WTC11 (cell line): Measurements from ENCODE around the gene BBLN.
"Not testable (repeated sequence)": the region's sequence is repeated elsewhere in the genome, so short reads cannot be mapped to it uniquely, and the experiment has no call there.

Experiments used
- CREB1 ChIP-seq: sonication (generic); formaldehyde crosslinking; IDR thresholded peaks from 2 replicates; pipeline ENCODE4 v1.8.0; 2023; ENCODE audit warnings: mild to moderate bottlenecking, missing genetic modification reagents
- CREM ChIP-seq: sonication (generic); formaldehyde crosslinking; IDR thresholded peaks from 2 replicates; pipeline ENCODE4 v1.8.1; 2022; ENCODE audit warnings: mild to moderate bottlenecking, missing genetic modification reagents, moderate library complexity
- IRF2 ChIP-seq: sonication (generic); formaldehyde crosslinking; IDR thresholded peaks from 2 replicates; pipeline ENCODE4 v1.8.0; 2022; ENCODE audit warnings: low read depth, missing genetic modification reagents, borderline replicate concordance
- NFE2L1 ChIP-seq: sonication (generic); formaldehyde crosslinking; IDR thresholded peaks from 2 replicates; pipeline ENCODE4 v1.8.1; 2023; ENCODE audit warnings: missing genetic modification reagents
- NR2C2 ChIP-seq: sonication (generic); formaldehyde crosslinking; IDR thresholded peaks from 2 replicates; pipeline ENCODE4 v1.8.0; 2022; ENCODE audit warnings: mild to moderate bottlenecking, missing genetic modification reagents
- TF ChIP-seq, protein P1 (sequence below): sonication (generic); formaldehyde crosslinking; IDR thresholded peaks from 2 replicates; pipeline ENCODE4 v1.8.0; 2022; ENCODE audit warnings: mild to moderate bottlenecking, missing genetic modification reagents
- TF ChIP-seq, protein P2 (sequence below): sonication (generic); formaldehyde crosslinking; IDR thresholded peaks from 2 replicates; pipeline ENCODE4 v1.8.1; 2023; ENCODE audit warnings: mild to moderate bottlenecking, missing genetic modification reagents
- TF ChIP-seq, protein P3 (sequence below): fragments of 200-600 bp; IDR thresholded peaks from 2 replicates; pipeline ENCODE4 v1.8.0; 2022; ENCODE audit warnings: antibody characterized with exemption
- TF ChIP-seq, protein P4 (sequence below): sonication (generic); formaldehyde crosslinking; IDR thresholded peaks from 2 replicates; pipeline ENCODE4 v1.8.1; 2022; ENCODE audit warnings: mild to moderate bottlenecking, moderate library complexity, missing genetic modification reagents
- TF ChIP-seq, protein P5 (sequence below): sonication (generic); formaldehyde crosslinking; IDR thresholded peaks from 2 replicates; pipeline ENCODE4 v1.8.1; 2023; ENCODE audit warnings: mild to moderate bottlenecking, moderate library complexity, missing genetic modification reagents
- TF ChIP-seq, protein P6 (sequence below): sonication (generic); formaldehyde crosslinking; IDR thresholded peaks from 2 replicates; pipeline ENCODE4 v1.8.1; 2023; ENCODE audit warnings: mild to moderate bottlenecking, missing genetic modification reagents, moderate library complexity

DNA sequence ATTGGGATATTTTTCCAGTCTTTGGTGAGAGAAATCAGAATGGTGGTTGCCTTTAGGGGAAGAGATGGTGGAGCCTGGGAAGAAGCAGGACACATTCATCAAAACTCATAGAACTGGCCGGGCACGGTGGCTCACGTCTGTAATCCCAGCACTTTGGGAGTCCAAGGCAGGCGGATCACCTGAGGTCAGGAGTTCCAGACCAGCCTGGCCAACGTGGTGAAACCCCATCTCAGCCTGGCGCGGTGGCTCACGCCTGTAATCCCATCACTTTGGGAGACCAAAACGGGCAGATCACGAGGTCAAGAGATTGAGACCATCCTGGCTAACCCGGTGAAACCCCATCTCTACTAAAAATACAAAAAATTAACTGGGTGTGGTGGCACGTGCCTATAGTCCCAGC is 48.3 kb upstream of the BBLN start:
- TF ChIP-seq, protein P1, sequence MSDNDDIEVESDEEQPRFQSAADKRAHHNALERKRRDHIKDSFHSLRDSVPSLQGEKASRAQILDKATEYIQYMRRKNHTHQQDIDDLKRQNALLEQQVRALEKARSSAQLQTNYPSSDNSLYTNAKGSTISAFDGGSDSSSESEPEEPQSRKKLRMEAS (CRISPR knock-in tag), result not testable (repeated sequence)
- not testable (repeated sequence) for TF ChIP-seq CREB1, NR2C2, CREM, IRF2, NFE2L1 (CRISPR knock-in tag)
- TF ChIP-seq, protein P2, sequence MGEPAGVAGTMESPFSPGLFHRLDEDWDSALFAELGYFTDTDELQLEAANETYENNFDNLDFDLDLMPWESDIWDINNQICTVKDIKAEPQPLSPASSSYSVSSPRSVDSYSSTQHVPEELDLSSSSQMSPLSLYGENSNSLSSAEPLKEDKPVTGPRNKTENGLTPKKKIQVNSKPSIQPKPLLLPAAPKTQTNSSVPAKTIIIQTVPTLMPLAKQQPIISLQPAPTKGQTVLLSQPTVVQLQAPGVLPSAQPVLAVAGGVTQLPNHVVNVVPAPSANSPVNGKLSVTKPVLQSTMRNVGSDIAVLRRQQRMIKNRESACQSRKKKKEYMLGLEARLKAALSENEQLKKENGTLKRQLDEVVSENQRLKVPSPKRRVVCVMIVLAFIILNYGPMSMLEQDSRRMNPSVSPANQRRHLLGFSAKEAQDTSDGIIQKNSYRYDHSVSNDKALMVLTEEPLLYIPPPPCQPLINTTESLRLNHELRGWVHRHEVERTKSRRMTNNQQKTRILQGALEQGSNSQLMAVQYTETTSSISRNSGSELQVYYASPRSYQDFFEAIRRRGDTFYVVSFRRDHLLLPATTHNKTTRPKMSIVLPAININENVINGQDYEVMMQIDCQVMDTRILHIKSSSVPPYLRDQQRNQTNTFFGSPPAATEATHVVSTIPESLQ (CRISPR knock-in tag), result not testable (repeated sequence)
- TF ChIP-seq, protein P3, sequence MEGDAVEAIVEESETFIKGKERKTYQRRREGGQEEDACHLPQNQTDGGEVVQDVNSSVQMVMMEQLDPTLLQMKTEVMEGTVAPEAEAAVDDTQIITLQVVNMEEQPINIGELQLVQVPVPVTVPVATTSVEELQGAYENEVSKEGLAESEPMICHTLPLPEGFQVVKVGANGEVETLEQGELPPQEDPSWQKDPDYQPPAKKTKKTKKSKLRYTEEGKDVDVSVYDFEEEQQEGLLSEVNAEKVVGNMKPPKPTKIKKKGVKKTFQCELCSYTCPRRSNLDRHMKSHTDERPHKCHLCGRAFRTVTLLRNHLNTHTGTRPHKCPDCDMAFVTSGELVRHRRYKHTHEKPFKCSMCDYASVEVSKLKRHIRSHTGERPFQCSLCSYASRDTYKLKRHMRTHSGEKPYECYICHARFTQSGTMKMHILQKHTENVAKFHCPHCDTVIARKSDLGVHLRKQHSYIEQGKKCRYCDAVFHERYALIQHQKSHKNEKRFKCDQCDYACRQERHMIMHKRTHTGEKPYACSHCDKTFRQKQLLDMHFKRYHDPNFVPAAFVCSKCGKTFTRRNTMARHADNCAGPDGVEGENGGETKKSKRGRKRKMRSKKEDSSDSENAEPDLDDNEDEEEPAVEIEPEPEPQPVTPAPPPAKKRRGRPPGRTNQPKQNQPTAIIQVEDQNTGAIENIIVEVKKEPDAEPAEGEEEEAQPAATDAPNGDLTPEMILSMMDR, result not testable (repeated sequence)
- TF ChIP-seq, protein P4, sequence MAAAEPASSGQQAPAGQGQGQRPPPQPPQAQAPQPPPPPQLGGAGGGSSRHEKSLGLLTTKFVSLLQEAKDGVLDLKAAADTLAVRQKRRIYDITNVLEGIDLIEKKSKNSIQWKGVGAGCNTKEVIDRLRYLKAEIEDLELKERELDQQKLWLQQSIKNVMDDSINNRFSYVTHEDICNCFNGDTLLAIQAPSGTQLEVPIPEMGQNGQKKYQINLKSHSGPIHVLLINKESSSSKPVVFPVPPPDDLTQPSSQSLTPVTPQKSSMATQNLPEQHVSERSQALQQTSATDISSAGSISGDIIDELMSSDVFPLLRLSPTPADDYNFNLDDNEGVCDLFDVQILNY (CRISPR knock-in tag), result not testable (repeated sequence)
- TF ChIP-seq, protein P5, sequence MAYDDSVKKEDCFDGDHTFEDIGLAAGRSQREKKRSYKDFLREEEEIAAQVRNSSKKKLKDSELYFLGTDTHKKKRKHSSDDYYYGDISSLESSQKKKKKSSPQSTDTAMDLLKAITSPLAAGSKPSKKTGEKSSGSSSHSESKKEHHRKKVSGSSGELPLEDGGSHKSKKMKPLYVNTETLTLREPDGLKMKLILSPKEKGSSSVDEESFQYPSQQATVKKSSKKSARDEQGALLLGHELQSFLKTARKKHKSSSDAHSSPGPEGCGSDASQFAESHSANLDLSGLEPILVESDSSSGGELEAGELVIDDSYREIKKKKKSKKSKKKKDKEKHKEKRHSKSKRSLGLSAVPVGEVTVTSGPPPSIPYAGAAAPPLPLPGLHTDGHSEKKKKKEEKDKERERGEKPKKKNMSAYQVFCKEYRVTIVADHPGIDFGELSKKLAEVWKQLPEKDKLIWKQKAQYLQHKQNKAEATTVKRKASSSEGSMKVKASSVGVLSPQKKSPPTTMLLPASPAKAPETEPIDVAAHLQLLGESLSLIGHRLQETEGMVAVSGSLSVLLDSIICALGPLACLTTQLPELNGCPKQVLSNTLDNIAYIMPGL, result not testable (repeated sequence)
- TF ChIP-seq, protein P6, sequence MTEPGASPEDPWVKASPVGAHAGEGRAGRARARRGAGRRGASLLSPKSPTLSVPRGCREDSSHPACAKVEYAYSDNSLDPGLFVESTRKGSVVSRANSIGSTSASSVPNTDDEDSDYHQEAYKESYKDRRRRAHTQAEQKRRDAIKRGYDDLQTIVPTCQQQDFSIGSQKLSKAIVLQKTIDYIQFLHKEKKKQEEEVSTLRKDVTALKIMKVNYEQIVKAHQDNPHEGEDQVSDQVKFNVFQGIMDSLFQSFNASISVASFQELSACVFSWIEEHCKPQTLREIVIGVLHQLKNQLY, result not testable (repeated sequence)
